HEK293 (cell line): ENCODE measurements around the gene LRCH1.

Experiments used
- CTCF ChIA-PET: fragments of 350-600 bp; formaldehyde crosslinking; extraction: SDS; loops from one replicate; lab custom pipeline; 2021; ENCODE audit warnings: antibody characterized with exemption; lab: Yijun Ruan, JAX
- POLR2A ChIA-PET: fragments of 300-600 bp; formaldehyde crosslinking; extraction: SDS; loops from one replicate; lab custom pipeline; 2020; ENCODE audit warnings: antibody characterized with exemption, inconsistent platforms; lab: Yijun Ruan, JAX
- H3K27ac ChIP-seq: fragments of 200-500 bp; sonication (Bioruptor generic); 2 replicates; pipeline ENCODE4 v1.5.1; 2014; ENCODE audit warnings: low read depth, low read length, control low read depth, inconsistent platforms; ENCODE audit errors: extremely low read depth
- H3K36me3 ChIP-seq, 2 experiments: fragments of 200-500 bp in 1 of 2; sonication (Bioruptor generic) in 1 of 2; 1 replicate in 1 of 2; 2 replicates in 1 of 2; pipeline ENCODE4 v1.5.1; 2014 to 2017; ENCODE audit warnings: inconsistent platforms in 2 of 2, low read length in 2 of 2; ENCODE audit not compliant: control insufficient read depth in 2 of 2, insufficient read depth in 1 of 2
- H3K4me1 ChIP-seq: fragments of 200-500 bp; sonication (Bioruptor generic); 2 replicates; pipeline ENCODE4 v1.5.1; 2014; ENCODE audit warnings: mild to moderate bottlenecking, low read length, inconsistent platforms; ENCODE audit not compliant: control insufficient read depth, insufficient read depth
- H3K4me3 ChIP-seq: 2 replicates; pipeline ENCODE4 v1.5.1; 2011; ENCODE audit warnings: low read depth, mild to moderate bottlenecking, control low read depth, low read length, moderate library complexity
- H3K9me3 ChIP-seq: fragments of 200-500 bp; sonication (Bioruptor generic); 2 replicates; pipeline ENCODE4 v1.5.1; 2014; ENCODE audit warnings: low read depth, low read length, inconsistent platforms; ENCODE audit not compliant: control insufficient read depth, insufficient read depth
- EGR2 ChIP-seq: fragments of 450-650 bp; formaldehyde crosslinking; IDR thresholded peaks from 2 replicates; pipeline ENCODE4 v1.5.1; 2016; ENCODE audit warnings: low read depth, missing biosample characterization, missing genetic modification characterization
- KLF8 ChIP-seq: fragments of 450-650 bp; formaldehyde crosslinking; IDR thresholded peaks from 2 replicates; pipeline ENCODE4 v1.5.1; 2016; ENCODE audit warnings: missing biosample characterization, missing genetic modification characterization
- SALL2 ChIP-seq: fragments of 450-650 bp; formaldehyde crosslinking; IDR thresholded peaks from 2 replicates; pipeline ENCODE4 v1.5.0; 2017; ENCODE audit warnings: missing biosample characterization, mild to moderate bottlenecking, missing genetic modification characterization, borderline replicate concordance
- YY1 ChIP-seq: fragments of 450-650 bp; formaldehyde crosslinking; IDR thresholded peaks from 2 replicates; pipeline ENCODE4 v1.5.1; 2018; ENCODE audit warnings: missing biosample characterization, missing genetic modification characterization
- ZBTB20 ChIP-seq: fragments of 450-650 bp; formaldehyde crosslinking; IDR thresholded peaks from 2 replicates; pipeline ENCODE4 v1.5.1; 2016; ENCODE audit warnings: missing biosample characterization, missing genetic modification characterization
- ZEB2 ChIP-seq: fragments of 450-650 bp; formaldehyde crosslinking; IDR thresholded peaks from 2 replicates; pipeline ENCODE4 v1.5.1; 2016; ENCODE audit warnings: missing biosample characterization, missing genetic modification characterization
- ZFP69B ChIP-seq: fragments of 450-650 bp; formaldehyde crosslinking; IDR thresholded peaks from 2 replicates; pipeline ENCODE4 v1.5.1; 2016; ENCODE audit warnings: missing biosample characterization, missing genetic modification characterization
- ZIC2 ChIP-seq: fragments of 450-650 bp; formaldehyde crosslinking; IDR thresholded peaks from 2 replicates; pipeline ENCODE4 v1.5.1; 2016; ENCODE audit warnings: missing biosample characterization, missing genetic modification characterization
- ZNF121 ChIP-seq: fragments of 450-650 bp; formaldehyde crosslinking; IDR thresholded peaks from 2 replicates; pipeline ENCODE4 v1.5.1; 2016; ENCODE audit warnings: missing biosample characterization, missing genetic modification characterization
- ZNF184 ChIP-seq: fragments of 450-650 bp; IDR thresholded peaks from 2 replicates; pipeline ENCODE4 v1.5.1; 2018; ENCODE audit warnings: missing biosample characterization, mild to moderate bottlenecking, missing genetic modification characterization
- ZNF426 ChIP-seq: fragments of 450-650 bp; formaldehyde crosslinking; IDR thresholded peaks from 2 replicates; pipeline ENCODE4 v1.5.1; 2017; ENCODE audit warnings: missing biosample characterization, missing genetic modification characterization, mild to moderate bottlenecking, inconsistent platforms, moderate library complexity
- ZNF571 ChIP-seq: fragments of 450-650 bp; formaldehyde crosslinking; IDR thresholded peaks from 2 replicates; pipeline ENCODE4 v1.5.0; 2017; ENCODE audit warnings: missing biosample characterization, missing genetic modification characterization
- ZNF596 ChIP-seq: fragments of 450-650 bp; IDR thresholded peaks from 2 replicates; pipeline ENCODE4 v1.5.0; 2018; ENCODE audit warnings: missing biosample characterization, mild to moderate bottlenecking, missing genetic modification characterization, moderate library complexity
- ZNF623 ChIP-seq: fragments of 450-650 bp; formaldehyde crosslinking; IDR thresholded peaks from 2 replicates; pipeline ENCODE4 v1.5.1; 2016; ENCODE audit warnings: missing biosample characterization, missing genetic modification characterization
- ZNF629 ChIP-seq: fragments of 450-650 bp; formaldehyde crosslinking; IDR thresholded peaks from 2 replicates; pipeline ENCODE4 v1.5.1; 2017; ENCODE audit warnings: missing biosample characterization, missing genetic modification characterization
- TF ChIP-seq, protein P1 (sequence below): fragments of 450-650 bp; formaldehyde crosslinking; IDR thresholded peaks from 2 replicates; pipeline ENCODE4 v1.5.1; 2016; ENCODE audit warnings: missing biosample characterization, missing genetic modification characterization, borderline replicate concordance
- TF ChIP-seq, protein P2 (sequence below): fragments of 450-650 bp; formaldehyde crosslinking; IDR thresholded peaks from 2 replicates; pipeline ENCODE4 v1.5.0; 2017; ENCODE audit warnings: missing biosample characterization, missing genetic modification characterization, borderline replicate concordance
- TF ChIP-seq, protein P3 (sequence below): fragments of 450-650 bp; formaldehyde crosslinking; IDR thresholded peaks from 2 replicates; pipeline ENCODE4 v1.5.1; 2016; ENCODE audit warnings: missing biosample characterization, missing genetic modification characterization
- TF ChIP-seq, protein P4 (sequence below): fragments of 450-650 bp; formaldehyde crosslinking; IDR thresholded peaks from 2 replicates; pipeline ENCODE4 v1.5.1; 2017; ENCODE audit warnings: missing biosample characterization, mild to moderate bottlenecking, missing genetic modification characterization, moderate library complexity

The LRCH1 gene

DNA sequence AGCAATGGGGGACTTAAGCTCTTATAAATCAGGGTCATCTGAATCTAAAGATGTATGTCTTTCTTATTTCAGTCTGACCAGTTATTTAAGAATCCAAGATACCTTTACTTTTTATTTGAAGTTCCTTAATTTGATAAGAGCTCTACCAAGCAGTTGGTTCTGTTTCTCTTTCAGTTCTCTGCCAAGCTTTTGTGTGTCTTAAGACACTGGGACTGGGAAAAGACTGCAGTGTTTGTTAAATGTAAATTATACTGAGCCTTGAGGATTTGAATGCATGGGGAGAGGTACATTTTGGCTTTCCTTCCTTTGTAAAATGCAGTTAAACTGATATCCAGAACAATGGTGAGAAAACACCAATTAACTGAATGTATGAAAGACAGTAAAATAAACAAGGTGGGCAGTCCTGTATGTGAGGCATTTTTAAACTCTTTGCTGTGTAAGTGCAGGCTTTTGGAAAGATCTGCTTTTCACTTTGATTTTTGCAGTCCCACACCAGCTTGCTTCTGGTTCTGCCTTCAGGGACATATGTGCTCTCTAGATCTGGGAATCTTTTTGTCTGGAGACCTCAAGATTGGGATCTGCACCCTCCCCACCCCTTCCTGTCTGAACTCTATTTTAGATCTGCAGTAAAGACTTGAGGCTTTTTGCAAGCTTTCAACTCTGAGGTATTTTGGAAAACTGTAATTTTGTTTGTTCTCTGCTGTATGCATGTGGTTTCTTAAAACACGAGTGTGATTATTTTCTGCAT is 77.6 kb downstream of the LRCH1 start (continued):
- TF ChIP-seq, protein P1, sequence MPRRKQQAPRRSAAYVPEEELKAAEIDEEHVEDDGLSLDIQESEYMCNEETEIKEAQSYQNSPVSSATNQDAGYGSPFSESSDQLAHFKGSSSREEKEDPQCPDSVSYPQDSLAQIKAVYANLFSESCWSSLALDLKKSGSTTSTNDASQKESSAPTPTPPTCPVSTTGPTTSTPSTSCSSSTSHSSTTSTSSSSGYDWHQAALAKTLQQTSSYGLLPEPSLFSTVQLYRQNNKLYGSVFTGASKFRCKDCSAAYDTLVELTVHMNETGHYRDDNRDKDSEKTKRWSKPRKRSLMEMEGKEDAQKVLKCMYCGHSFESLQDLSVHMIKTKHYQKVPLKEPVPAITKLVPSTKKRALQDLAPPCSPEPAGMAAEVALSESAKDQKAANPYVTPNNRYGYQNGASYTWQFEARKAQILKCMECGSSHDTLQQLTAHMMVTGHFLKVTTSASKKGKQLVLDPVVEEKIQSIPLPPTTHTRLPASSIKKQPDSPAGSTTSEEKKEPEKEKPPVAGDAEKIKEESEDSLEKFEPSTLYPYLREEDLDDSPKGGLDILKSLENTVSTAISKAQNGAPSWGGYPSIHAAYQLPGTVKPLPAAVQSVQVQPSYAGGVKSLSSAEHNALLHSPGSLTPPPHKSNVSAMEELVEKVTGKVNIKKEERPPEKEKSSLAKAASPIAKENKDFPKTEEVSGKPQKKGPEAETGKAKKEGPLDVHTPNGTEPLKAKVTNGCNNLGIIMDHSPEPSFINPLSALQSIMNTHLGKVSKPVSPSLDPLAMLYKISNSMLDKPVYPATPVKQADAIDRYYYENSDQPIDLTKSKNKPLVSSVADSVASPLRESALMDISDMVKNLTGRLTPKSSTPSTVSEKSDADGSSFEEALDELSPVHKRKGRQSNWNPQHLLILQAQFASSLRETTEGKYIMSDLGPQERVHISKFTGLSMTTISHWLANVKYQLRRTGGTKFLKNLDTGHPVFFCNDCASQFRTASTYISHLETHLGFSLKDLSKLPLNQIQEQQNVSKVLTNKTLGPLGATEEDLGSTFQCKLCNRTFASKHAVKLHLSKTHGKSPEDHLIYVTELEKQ (tag by site-specific recombination) = no peak
- TF ChIP-seq, protein P2, sequence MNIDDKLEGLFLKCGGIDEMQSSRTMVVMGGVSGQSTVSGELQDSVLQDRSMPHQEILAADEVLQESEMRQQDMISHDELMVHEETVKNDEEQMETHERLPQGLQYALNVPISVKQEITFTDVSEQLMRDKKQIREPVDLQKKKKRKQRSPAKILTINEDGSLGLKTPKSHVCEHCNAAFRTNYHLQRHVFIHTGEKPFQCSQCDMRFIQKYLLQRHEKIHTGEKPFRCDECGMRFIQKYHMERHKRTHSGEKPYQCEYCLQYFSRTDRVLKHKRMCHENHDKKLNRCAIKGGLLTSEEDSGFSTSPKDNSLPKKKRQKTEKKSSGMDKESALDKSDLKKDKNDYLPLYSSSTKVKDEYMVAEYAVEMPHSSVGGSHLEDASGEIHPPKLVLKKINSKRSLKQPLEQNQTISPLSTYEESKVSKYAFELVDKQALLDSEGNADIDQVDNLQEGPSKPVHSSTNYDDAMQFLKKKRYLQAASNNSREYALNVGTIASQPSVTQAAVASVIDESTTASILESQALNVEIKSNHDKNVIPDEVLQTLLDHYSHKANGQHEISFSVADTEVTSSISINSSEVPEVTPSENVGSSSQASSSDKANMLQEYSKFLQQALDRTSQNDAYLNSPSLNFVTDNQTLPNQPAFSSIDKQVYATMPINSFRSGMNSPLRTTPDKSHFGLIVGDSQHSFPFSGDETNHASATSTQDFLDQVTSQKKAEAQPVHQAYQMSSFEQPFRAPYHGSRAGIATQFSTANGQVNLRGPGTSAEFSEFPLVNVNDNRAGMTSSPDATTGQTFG (tag by site-specific recombination) = no peak
- TF ChIP-seq KLF8 (tag by site-specific recombination) (no peak), EGR2 (tag by site-specific recombination) (no peak)

DNA sequence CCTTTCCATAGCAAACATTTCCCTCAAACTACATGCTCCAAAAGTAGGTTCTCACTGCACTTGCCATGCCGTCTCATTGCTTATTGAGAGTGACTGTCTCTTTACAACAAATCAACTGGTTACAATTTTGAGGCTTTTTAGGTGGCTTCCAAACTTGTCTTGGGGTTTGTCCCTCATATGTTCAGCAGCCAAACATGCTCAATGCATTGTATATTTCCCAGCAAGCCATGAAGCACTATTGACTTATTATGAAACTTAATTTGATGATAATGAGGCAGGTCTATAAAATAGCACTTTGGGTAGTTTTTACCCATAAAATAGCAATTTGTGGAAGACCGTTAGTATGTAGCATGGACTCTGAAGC is 78.2 kb downstream of the LRCH1 start:
- Histone ChIP-seq H3K9me3 (no peaks in the 10 kb centered on the region), H3K36me3 (no peaks in the 10 kb centered on the region), H3K27ac (no peak overlapping the region), H3K4me1 (peaks cover 12% of the 10 kb centered on the region), H3K4me3 (no peak overlapping the region)
- TF ChIP-seq, protein P3, sequence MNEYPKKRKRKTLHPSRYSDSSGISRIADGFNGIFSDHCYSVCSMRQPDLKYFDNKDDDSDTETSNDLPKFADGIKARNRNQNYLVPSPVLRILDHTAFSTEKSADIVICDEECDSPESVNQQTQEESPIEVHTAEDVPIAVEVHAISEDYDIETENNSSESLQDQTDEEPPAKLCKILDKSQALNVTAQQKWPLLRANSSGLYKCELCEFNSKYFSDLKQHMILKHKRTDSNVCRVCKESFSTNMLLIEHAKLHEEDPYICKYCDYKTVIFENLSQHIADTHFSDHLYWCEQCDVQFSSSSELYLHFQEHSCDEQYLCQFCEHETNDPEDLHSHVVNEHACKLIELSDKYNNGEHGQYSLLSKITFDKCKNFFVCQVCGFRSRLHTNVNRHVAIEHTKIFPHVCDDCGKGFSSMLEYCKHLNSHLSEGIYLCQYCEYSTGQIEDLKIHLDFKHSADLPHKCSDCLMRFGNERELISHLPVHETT (tag by site-specific recombination) = no peak
- no peak for TF ChIP-seq ZBTB20 (tag by site-specific recombination)
- no peak for TF ChIP-seq YY1 (tag by site-specific recombination)
- no peak for TF ChIP-seq ZNF426 (tag by site-specific recombination)
- no peak for TF ChIP-seq ZEB2 (tag by site-specific recombination)
- no peak for TF ChIP-seq ZNF571 (tag by site-specific recombination)
- TF ChIP-seq SALL2 (tag by site-specific recombination) = no peak
- no peak for TF ChIP-seq ZNF629 (tag by site-specific recombination)
- TF ChIP-seq, protein P4, sequence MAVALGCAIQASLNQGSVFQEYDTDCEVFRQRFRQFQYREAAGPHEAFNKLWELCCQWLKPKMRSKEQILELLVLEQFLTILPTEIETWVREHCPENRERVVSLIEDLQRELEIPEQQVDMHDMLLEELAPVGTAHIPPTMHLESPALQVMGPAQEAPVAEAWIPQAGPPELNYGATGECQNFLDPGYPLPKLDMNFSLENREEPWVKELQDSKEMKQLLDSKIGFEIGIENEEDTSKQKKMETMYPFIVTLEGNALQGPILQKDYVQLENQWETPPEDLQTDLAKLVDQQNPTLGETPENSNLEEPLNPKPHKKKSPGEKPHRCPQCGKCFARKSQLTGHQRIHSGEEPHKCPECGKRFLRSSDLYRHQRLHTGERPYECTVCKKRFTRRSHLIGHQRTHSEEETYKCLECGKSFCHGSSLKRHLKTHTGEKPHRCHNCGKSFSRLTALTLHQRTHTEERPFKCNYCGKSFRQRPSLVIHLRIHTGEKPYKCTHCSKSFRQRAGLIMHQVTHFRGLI (tag by site-specific recombination) = no peak
- no peak for TF ChIP-seq ZNF184 (tag by site-specific recombination)
- TF ChIP-seq ZNF596 = no peak
- no peak for TF ChIP-seq ZFP69B
- TF ChIP-seq ZIC2 (tag by site-specific recombination) = no peak
- TF ChIP-seq ZNF623 = no peak
- TF ChIP-seq ZNF121 (tag by site-specific recombination) = no peak
- POLR2A ChIA-PET = no interaction called here
- CTCF ChIA-PET = no interaction called here
